Epithelial cell of esophagus (primary cell): ENCODE data around the gene CRNKL1.

Source experiments
- DNase-seq: peaks from one replicate; pipeline ENCODE4 v3.0.0; 2010; ENCODE audit warnings: low read depth
- H3K4me3 ChIP-seq: 2 replicates; pipeline ENCODE4 v1.5.1; 2011; ENCODE audit warnings: mild to moderate bottlenecking, low read length, control low read depth
- TF ChIP-seq, protein P1 (sequence below): IDR thresholded peaks from 2 replicates; pipeline ENCODE4 v1.5.1; 2011; ENCODE audit warnings: low read depth, mild to moderate bottlenecking, low read length, control low read depth, inconsistent platforms; ENCODE audit not compliant: insufficient read depth; ENCODE audit errors: missing control alignments

Gene CRNKL1

DNA sequence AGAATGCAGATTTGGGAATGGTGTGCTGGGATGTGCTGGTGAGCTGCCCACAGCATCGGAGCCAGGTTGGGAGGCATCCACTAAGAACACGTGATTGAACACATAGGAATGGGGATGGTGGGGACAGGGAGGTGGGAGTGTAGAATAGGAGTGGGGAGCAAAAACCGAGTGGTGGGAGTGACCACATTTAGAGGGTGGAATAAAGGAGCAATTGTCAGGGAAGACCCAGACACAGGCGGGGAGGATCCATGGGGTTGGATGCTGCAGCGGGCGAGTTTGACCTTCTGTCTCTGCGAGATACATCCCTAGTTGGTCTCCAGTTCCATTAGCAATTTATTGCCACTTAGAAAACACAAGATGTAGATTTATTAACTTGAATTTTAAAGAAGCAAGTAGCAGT lies 30.4 kb downstream of the CRNKL1 start:
- DNase-seq: no peak
- no peak overlapping the region for H3K4me3 ChIP-seq
- TF ChIP-seq, protein P1, sequence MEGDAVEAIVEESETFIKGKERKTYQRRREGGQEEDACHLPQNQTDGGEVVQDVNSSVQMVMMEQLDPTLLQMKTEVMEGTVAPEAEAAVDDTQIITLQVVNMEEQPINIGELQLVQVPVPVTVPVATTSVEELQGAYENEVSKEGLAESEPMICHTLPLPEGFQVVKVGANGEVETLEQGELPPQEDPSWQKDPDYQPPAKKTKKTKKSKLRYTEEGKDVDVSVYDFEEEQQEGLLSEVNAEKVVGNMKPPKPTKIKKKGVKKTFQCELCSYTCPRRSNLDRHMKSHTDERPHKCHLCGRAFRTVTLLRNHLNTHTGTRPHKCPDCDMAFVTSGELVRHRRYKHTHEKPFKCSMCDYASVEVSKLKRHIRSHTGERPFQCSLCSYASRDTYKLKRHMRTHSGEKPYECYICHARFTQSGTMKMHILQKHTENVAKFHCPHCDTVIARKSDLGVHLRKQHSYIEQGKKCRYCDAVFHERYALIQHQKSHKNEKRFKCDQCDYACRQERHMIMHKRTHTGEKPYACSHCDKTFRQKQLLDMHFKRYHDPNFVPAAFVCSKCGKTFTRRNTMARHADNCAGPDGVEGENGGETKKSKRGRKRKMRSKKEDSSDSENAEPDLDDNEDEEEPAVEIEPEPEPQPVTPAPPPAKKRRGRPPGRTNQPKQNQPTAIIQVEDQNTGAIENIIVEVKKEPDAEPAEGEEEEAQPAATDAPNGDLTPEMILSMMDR: no peak

DNA sequence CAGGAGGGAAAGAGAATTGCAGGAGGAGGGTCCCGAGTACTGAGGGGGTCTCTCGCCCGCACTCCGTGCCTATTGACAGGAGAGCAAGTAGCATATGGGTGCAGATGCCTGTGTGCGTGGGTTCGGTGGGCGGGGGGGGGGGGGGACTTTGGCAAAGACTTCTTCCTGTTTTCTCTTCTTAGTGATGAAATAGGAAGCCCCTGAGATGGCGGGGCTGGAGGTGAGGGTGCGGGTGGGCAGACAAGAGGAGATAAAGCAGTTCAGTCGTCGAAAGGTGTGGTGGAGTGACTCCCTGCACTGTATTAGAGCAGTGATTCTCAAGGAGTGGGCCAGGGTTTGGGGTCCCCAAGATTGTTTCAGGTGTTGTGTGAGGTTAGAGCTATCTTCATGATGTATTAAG lies 31.4 kb downstream of the CRNKL1 start:
- TF ChIP-seq, protein P1: no peak
- DNase-seq: no peak
- no peak overlapping the region for H3K4me3 ChIP-seq

DNA sequence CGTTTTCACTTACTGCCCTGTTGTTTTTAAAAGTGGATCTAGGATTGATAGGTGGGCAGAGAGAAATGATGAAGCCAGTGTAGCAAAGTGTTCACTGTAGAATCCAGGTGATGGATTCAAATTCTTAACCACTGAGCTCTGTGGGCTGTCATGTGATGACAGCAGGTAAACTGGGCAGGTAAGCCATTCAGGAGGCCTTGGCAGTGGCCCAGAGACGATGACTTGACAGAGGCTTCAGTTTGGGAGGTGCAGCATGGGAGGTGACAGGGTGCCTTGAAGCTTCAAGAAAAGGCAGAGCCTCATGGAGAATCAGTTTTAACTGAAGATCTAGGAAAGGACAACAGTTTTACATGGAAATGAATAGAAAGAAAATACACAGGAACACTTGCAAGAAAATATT lies 33.1 kb downstream of the CRNKL1 start:
- H3K4me3 ChIP-seq: no peak overlapping the region
- TF ChIP-seq, protein P1: no peak
- DNase-seq: peak; percentile 90

DNA sequence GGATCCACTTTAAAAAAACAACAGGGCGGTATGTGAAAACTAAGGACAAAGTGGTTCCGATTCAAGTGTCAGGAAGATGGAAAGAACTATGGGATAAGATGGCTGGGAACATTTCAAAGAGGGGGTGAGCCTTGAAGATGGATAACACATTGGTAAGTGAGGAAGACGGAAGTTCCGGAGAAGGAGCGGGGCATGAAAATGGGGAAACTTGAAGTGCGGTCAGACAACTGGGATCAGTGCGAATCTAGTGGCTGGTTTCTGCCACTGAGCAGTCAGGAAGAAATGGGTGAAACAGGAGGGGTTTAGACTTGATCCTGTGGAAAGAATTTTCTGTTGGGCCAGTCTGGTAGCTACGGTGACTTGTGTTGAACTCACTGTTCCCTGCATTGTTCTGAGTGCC lies 33.9 kb downstream of the CRNKL1 start:
- TF ChIP-seq, protein P1: no peak
- H3K4me3 ChIP-seq: peak overlapping the region; percentile 81

DNA sequence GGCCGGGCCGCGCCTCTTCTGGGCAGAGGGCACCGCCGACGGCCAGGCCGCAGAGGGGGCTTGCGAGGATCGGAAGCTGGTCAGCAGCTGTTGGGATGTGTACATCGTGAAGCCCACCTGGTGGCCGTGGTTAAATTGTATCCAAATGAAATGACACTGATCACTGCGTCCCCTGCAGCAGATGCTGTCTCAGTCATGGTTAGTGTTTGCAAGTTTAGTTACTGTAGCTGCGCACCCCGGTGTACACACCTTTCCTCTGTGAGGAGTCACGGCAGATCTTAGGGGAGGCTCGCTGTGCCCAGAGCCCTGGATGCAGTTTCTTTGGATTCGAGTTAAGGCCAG lies 34.5 kb downstream of the CRNKL1 start:
- TF ChIP-seq, protein P1: no peak
- DNase-seq: peak; percentile 53
- H3K4me3 ChIP-seq: peak overlapping the region; percentile 81

More for the DNA sequence above, 33.9 kb downstream of the CRNKL1 start:
- no peak for DNase-seq

DNA sequence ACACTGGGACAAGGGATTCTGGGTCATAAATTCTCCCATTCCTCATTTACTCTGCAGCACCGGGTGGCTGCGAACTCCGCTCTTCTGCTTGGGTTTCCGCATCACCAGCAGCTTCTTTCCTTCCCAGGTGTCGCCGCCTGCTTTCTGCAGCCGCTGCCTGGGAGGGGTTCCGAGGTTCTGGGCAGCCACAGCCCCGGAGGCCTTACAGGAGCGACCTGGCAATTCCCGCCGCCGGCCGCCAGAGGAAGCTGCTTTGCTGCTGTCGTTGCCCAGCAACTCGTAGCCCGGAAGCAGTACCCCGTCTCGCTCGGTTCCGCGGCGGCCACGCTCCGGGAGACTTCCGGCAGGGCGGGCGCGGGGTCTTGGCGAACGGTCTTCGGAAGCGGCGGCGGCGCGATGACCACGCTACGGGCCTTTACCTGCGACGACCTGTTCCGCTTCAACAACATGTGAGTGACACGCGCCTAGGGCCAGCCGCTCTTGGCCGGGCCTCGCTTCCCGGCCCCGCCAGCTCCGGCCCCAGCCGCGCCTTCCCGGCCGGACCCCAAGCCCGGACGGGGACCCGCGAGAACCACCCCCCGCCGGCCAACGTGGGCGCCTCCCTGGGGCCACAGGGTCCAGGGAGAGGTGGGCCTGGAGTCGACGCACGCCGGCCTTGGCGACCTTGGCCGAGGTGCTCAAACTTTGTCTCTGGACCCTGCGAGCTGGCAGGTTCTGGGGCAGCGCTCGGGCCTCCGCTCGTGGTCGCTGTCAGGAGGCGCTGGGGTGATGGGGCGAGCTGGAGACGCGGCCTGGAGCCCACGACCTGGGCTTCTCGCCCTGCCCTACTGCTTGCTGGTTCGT lies 35.0 kb downstream of the CRNKL1 start, which contains the start of gene NAA20:
Gene NAA20 (plus strand): TSS at position 362 of the 843 bp plus-strand sequence. CDS start 35 bp downstream, at position 397.
- DNase-seq: peak; percentile 95
- TF ChIP-seq, protein P1: peak; percentile 77
- peak within 1 kb of the TSS; percentile 81 for H3K4me3 ChIP-seq

DNA sequence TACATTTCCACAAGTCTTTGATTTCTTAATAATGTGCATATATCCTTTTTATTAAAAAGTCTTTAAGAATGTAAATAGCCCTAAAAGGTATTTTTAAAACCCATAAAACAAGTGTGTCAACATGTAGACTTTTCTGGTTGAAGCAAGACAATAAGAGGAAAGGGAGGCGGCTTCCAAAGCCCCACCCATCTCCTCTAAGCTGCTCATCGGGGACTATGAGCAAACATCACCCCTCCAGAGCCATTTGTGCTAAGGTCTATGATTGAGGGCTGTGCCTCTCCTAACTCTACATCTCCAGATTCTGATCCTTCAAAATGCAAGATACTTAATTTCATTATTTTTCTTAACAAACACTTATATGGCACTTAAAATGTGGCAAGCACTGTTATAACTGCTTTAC lies 37.6 kb downstream of the CRNKL1 start:
- no peak for DNase-seq
- H3K4me3 ChIP-seq: no peak overlapping the region

More for the DNA sequence above, 37.6 kb downstream of the CRNKL1 start:
- TF ChIP-seq, protein P1: no peak
